Measurements from ENCODE around the gene RAP1GAP2. TPM values are rescaled to one million over a fixed set of nuclear protein-coding genes. Genes with fewer than 3 reads are reported as not detected.

RAP1GAP2 gene
- total RNA-seq, 1 donor from 2014 or later: 3.8 TPM

- Mint-ChIP-seq H3K4me3 (no peak overlapping the region), H3K27ac (no peak overlapping the region), H3K27me3 (ENCODE audit: insufficient read depth, low read depth) (peaks cover 31% of the 10 kb centered on the region), H3K4me1 (peaks cover 18% of the 10 kb centered on the region), H3K9me3 (no peaks in the 10 kb centered on the region), H3K36me3 (no peaks in the 10 kb centered on the region)
- DNase-seq (ENCODE audit: low spot score): no peak
- no peak overlapping the region for H2AFZ ChIP-seq (replicated peaks)
- H4K20me1 ChIP-seq (ENCODE audit: low read depth): no peaks in the 10 kb centered on the region
- peaks cover 29% of the 10 kb centered on the region for H3K4me1 ChIP-seq
- no peaks in the 10 kb centered on the region for H3K9me3 ChIP-seq (ENCODE audit: low read depth)
- no peak overlapping the region for H3K9ac ChIP-seq
- no peak for TF ChIP-seq CTCF (IDR thresholded peaks at IDR 0.05)
- no peak for TF ChIP-seq EZH2 (IDR thresholded peaks at IDR 0.05)
- no peak for TF ChIP-seq EZH2phosphoT487 (IDR thresholded peaks at IDR 0.05)
- H3K79me2 ChIP-seq (ENCODE audit: low read depth): no peaks in the 10 kb centered on the region
- H3K4me3 ChIP-seq: no peak overlapping the region
- H3F3A ChIP-seq (ENCODE audit: low read depth): peaks cover 9% of the 10 kb centered on the region
- no peak overlapping the region for H3K27ac ChIP-seq
- no peaks in the 10 kb centered on the region for H3K27me3 ChIP-seq
- H3K4me2 ChIP-seq: no peak overlapping the region
- H3K36me3 ChIP-seq: no peaks in the 10 kb centered on the region
These were observed 163.3 kb downstream of the RAP1GAP2 start for GRCh38 chr17:2959371-2960130.

GRCh38 chr17:2961446-2961845 lies 165.2 kb downstream of the RAP1GAP2 start:
- no peak overlapping the region for H3K27ac Mint-ChIP-seq
- Histone ChIP-seq H3K79me2 (ENCODE audit: low read depth) (no peaks in the 10 kb centered on the region), H3K27me3 (no peaks in the 10 kb centered on the region), H3K27ac (no peak overlapping the region), H2AFZ (replicated peaks) (no peak overlapping the region), H3K36me3 (no peaks in the 10 kb centered on the region), H3K4me3 (no peak overlapping the region), H3F3A (ENCODE audit: low read depth) (peaks cover 9% of the 10 kb centered on the region), H3K9me3 (ENCODE audit: low read depth) (no peaks in the 10 kb centered on the region), H4K20me1 (ENCODE audit: low read depth) (no peaks in the 10 kb centered on the region), H3K4me1 (peaks cover 31% of the 10 kb centered on the region), H3K9ac (no peak overlapping the region), H3K4me2 (no peak overlapping the region)
- DNase-seq (ENCODE audit: low spot score): no peak
- no peaks in the 10 kb centered on the region for H3K36me3 Mint-ChIP-seq
- peaks cover 31% of the 10 kb centered on the region for H3K27me3 Mint-ChIP-seq (ENCODE audit: insufficient read depth, low read depth)
- no peak overlapping the region for H3K4me3 Mint-ChIP-seq
- H3K9me3 Mint-ChIP-seq: no peaks in the 10 kb centered on the region
- TF ChIP-seq EZH2 (IDR thresholded peaks at IDR 0.05) (no peak), CTCF (IDR thresholded peaks at IDR 0.05) (no peak), EZH2phosphoT487 (IDR thresholded peaks at IDR 0.05) (no peak)
- H3K4me1 Mint-ChIP-seq: peaks cover 26% of the 10 kb centered on the region

- Histone ChIP-seq H3K4me3 (no peak overlapping the region), H3K4me1 (peaks cover 31% of the 10 kb centered on the region), H3K79me2 (ENCODE audit: low read depth) (no peaks in the 10 kb centered on the region), H3K27me3 (no peaks in the 10 kb centered on the region), H2AFZ (replicated peaks) (no peak overlapping the region), H3F3A (ENCODE audit: low read depth) (peaks cover 9% of the 10 kb centered on the region), H3K9ac (no peak overlapping the region), H3K9me3 (ENCODE audit: low read depth) (no peaks in the 10 kb centered on the region), H3K27ac (no peak overlapping the region), H4K20me1 (ENCODE audit: low read depth) (no peaks in the 10 kb centered on the region), H3K4me2 (no peak overlapping the region), H3K36me3 (no peaks in the 10 kb centered on the region)
- no peaks in the 10 kb centered on the region for H3K36me3 Mint-ChIP-seq
- DNase-seq (ENCODE audit: low spot score): no peak
- H3K4me3 Mint-ChIP-seq: peak overlapping the region; percentile 67
- TF ChIP-seq CTCF (IDR thresholded peaks at IDR 0.05) (no peak), EZH2 (IDR thresholded peaks at IDR 0.05) (no peak), EZH2phosphoT487 (IDR thresholded peaks at IDR 0.05) (no peak)
- H3K9me3 Mint-ChIP-seq: no peaks in the 10 kb centered on the region
- peaks cover 33% of the 10 kb centered on the region for H3K27me3 Mint-ChIP-seq (ENCODE audit: insufficient read depth, low read depth)
- peaks cover 27% of the 10 kb centered on the region for H3K4me1 Mint-ChIP-seq
- H3K27ac Mint-ChIP-seq: no peak overlapping the region
These were observed 166.0 kb downstream of the RAP1GAP2 start for GRCh38 chr17:2962236-2962635.

Data from neural progenitor cell (in vitro differentiated cells).